H1 (cell line): ENCODE results near the gene NRSN2. TPM values are rescaled to one million over a fixed set of nuclear protein-coding genes. Genes with fewer than 3 reads are reported as not detected.

Experiments used
- ATF3 ChIP-seq: IDR thresholded peaks from 2 replicates; pipeline ENCODE4 v1.6.1; 2011; ENCODE audit warnings: low read depth, mild to moderate bottlenecking, low read length; ENCODE audit not compliant: insufficient read depth
- BRCA1 ChIP-seq: IDR thresholded peaks from 2 replicates; pipeline ENCODE4 v1.6.1; 2012; ENCODE audit warnings: low read depth, low read length, improper control_type of control experiment
- CHD1 ChIP-seq: IDR thresholded peaks from 2 replicates; pipeline ENCODE4 v1.6.1; 2012; ENCODE audit warnings: low read depth, low read length, improper control_type of control experiment
- CTBP2 ChIP-seq: IDR thresholded peaks from 2 replicates; pipeline ENCODE4 v1.7.0; 2011; ENCODE audit warnings: borderline replicate concordance, mild to moderate bottlenecking, moderate library complexity, mixed read lengths, low read length; ENCODE audit not compliant: insufficient read depth, insufficient read length
- CTCF ChIP-seq, 3 experiments: IDR thresholded peaks; 1 replicate in 2 of 3; 2 replicates in 1 of 3; pipeline versions ENCODE4 v1.5.1 to v1.6.1; 2011; ENCODE audit warnings: low read length in 3 of 3, mild to moderate bottlenecking in 3 of 3, inconsistent platforms in 2 of 3, low read depth in 1 of 3, moderate library complexity in 1 of 3; ENCODE audit not compliant: insufficient read depth in 1 of 3; ENCODE audit errors: control extremely low read depth in 1 of 3
- EP300 ChIP-seq, 2 experiments: IDR thresholded peaks; 1 replicate in 1 of 2; 2 replicates in 1 of 2; pipeline ENCODE4 v1.6.1; 2011 to 2012; ENCODE audit warnings: low read depth in 2 of 2, low read length in 2 of 2, mild to moderate bottlenecking in 2 of 2, borderline replicate concordance in 1 of 2, inconsistent platforms in 1 of 2, moderate library complexity in 1 of 2
- FOSL1 ChIP-seq: IDR thresholded peaks from 2 replicates; pipeline ENCODE4 v1.6.1; 2011; ENCODE audit warnings: mild to moderate bottlenecking, low read depth, low read length, moderate library complexity; ENCODE audit not compliant: insufficient read depth
- HDAC2 ChIP-seq, 2 experiments: fragments of 300-600 bp in 1 of 2; sonication (generic) in 1 of 2; IDR thresholded peaks; 2 replicates each; pipeline ENCODE4 v1.6.1; 2011 to 2012; ENCODE audit warnings: low read depth in 2 of 2, low read length in 2 of 2, mild to moderate bottlenecking in 2 of 2, moderate library complexity in 2 of 2, borderline replicate concordance in 1 of 2, inconsistent platforms in 1 of 2
- KDM4A ChIP-seq: IDR thresholded peaks from one replicate; pipeline ENCODE4 v1.7.1; 2012; ENCODE audit warnings: low read depth, mild to moderate bottlenecking, moderate library complexity, low read length, inconsistent platforms; ENCODE audit not compliant: severe bottlenecking
- KDM5A ChIP-seq: fragments of 200-600 bp; IDR thresholded peaks from 2 replicates; pipeline ENCODE4 v1.7.1; 2012; ENCODE audit warnings: mild to moderate bottlenecking, low read length, inconsistent platforms, mixed read lengths
- MAX ChIP-seq: IDR thresholded peaks from 2 replicates; pipeline ENCODE4 v1.6.1; 2012; ENCODE audit warnings: inconsistent platforms
- PHF8 ChIP-seq: fragments of 200-600 bp; sonication (generic); conservative IDR thresholded peaks from 2 replicates; pipeline ENCODE4 v1.7.1; 2012; ENCODE audit warnings: low read depth, mild to moderate bottlenecking, inconsistent platforms, low read length, moderate library complexity
- POLR2A ChIP-seq, 2 experiments: IDR thresholded peaks; 1 replicate in 1 of 2; 2 replicates in 1 of 2; pipeline ENCODE4 v1.6.1; 2011; ENCODE audit warnings: low read depth in 2 of 2, low read length in 2 of 2, mild to moderate bottlenecking in 2 of 2; ENCODE audit errors: control extremely low read depth in 1 of 2
- POLR2AphosphoS5 ChIP-seq: IDR thresholded peaks from 2 replicates; pipeline ENCODE4 v1.6.1; 2011; ENCODE audit warnings: low read depth, low read length
- RFX5 ChIP-seq: IDR thresholded peaks from 2 replicates; pipeline ENCODE4 v1.6.1; 2011; ENCODE audit warnings: low read depth, low read length, improper control_type of control experiment, borderline replicate concordance
- RXRA ChIP-seq: IDR thresholded peaks from 2 replicates; pipeline ENCODE4 v1.6.1; 2011; ENCODE audit warnings: low read depth, mild to moderate bottlenecking, low read length, moderate library complexity; ENCODE audit not compliant: insufficient read depth
- SP4 ChIP-seq: IDR thresholded peaks from 2 replicates; pipeline ENCODE4 v1.6.1; 2012; ENCODE audit warnings: low read length, inconsistent platforms
- SRF ChIP-seq: IDR thresholded peaks from 2 replicates; pipeline ENCODE4 v1.6.1; 2011; ENCODE audit warnings: mild to moderate bottlenecking, low read depth, low read length, moderate library complexity
- TBP ChIP-seq: IDR thresholded peaks from 2 replicates; pipeline ENCODE4 v1.6.1; 2011; ENCODE audit warnings: low read depth, low read length, improper control_type of control experiment
- YY1 ChIP-seq: IDR thresholded peaks from 2 replicates; pipeline ENCODE4 v1.6.1; 2011; ENCODE audit warnings: low read depth, mild to moderate bottlenecking, low read length
- polyA plus RNA-seq, 7 experiments: library from polyadenylated mRNA; depleted of rRNA in 3 of 7; stranded (reverse) in 5 of 7; unstranded in 2 of 7; fragments of >200 nt in 5 of 7; fragments of 200-250 nt in 2 of 7; gene quantifications; 1 replicate in 5 of 7; 2 replicates in 1 of 7; 4 replicates in 1 of 7; pipeline versions ENCODE4 v1.2.1 to v1.2.3, GENCODE V29; 2011 to 2013; ENCODE audit warnings: missing spikeins in 2 of 7, mixed read lengths in 2 of 7
- total RNA-seq: library from RNA; stranded (reverse); fragmentation: NEBNext Ultra II Directional; extraction: Animal tissue kit (Norgen Biotek cat#: 25700); gene quantifications from 2 replicates; pipeline ENCODE4 v1.2.1, GENCODE V29; 2021

NRSN2 gene
- total and polyA plus RNA-seq, 2 of the 8 experiments (the other 6 are each of a cell fraction or from before 2014, with no cell fraction given), result 19.4 to 33.3 TPM

GRCh38 chr20:297925-298775, 48.8 kb upstream of the NRSN2 start (continued):
- TF ChIP-seq HDAC2 (IDR thresholded peaks at IDR 0.05; ENCODE audit: borderline replicate concordance in 1 of 2, low read depth in 2 of 2, low read length in 2 of 2) (0 out of 4 replicates have a peak, but pooled peaks of 1 of the 2 experiments have one; percentile 54), BRCA1 (no peak), EP300 (IDR thresholded peaks at IDR 0.05; ENCODE audit: borderline replicate concordance in 1 of 2, low read depth in 2 of 2, low read length in 2 of 2) (no peak; a peak in 1 of 3 replicates), SP4 (no peak), YY1 (no peak), CHD1 (0 out of 2 replicates have a peak, but pooled peaks have one; percentile 14), MAX (peak; percentile 43), CTBP2 (no peak), CTCF (IDR thresholded peaks at IDR 0.05; ENCODE audit: control extremely low read depth in 1 of 3, insufficient read depth in 1 of 3, low read depth in 1 of 3, low read length in 3 of 3) (no peak), KDM5A (no peak), RXRA (no peak), RFX5 (no peak), FOSL1 (no peak), SRF (no peak), KDM4A (peak; percentile 19), PHF8 (no peak), TBP (0 out of 2 replicates have a peak, but pooled peaks have one; percentile 32), POLR2A (IDR thresholded peaks at IDR 0.05; ENCODE audit: control extremely low read depth in 1 of 2, low read depth in 2 of 2, low read length in 2 of 2) (peak in 1 of 2 experiments; percentile 48; a peak in 2 of 3 replicates), POLR2AphosphoS5 (peak; percentile 61; the same call in 1 of the 2 replicates), ATF3 (no peak)
